Brain pericyte (primary cell): ENCODE measurements around the gene LRP1B.

Experiments
- DNase-seq: peaks from one replicate; pipeline ENCODE4 v3.0.0-alpha.2; 2012; ENCODE audit warnings: low read depth, low spot score

Gene LRP1B

GRCh38 chr2:141957827-141958450 is 172.9 kb downstream of the LRP1B start:
- no peak for DNase-seq

- DNase-seq = no peak
These were observed 173.5 kb downstream of the LRP1B start for GRCh38 chr2:141957321-141957720.

DNA sequence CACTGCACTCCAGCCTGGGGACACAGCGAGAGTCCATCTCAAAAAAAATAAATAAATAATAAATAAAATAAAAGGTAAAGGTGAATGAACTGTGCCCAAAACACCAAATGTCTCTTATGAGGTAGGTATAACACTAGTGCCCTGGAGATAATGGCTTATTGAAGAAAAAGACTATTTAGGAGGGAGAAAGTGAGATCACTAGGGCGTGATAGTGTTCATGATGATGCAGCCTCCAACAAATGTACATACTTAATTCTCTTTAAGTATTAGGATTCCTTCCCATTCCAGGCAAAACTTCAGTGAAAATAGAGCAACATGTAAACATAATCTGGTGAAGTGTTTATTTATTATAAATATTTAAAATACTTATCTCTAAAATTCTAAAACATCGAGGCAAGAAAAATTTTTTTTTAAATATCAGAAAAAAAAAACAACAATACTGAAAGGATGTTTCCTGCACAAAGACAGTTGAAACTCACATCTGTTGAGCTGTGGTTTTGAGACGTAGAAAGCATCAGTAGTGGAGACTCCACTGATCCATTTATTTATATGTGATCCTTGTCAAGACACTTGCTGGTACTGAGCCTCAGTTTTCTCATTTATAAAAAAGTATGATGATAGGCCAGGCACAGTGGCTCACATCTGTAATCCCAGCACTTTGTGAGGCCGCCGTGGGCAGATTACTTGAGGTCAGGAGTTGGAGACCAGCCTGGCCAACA is 183.3 kb downstream of the LRP1B start:
- DNase-seq = no peak

- no peak for DNase-seq
These were observed 184.8 kb downstream of the LRP1B start for GRCh38 chr2:141946016-141946415.

- DNase-seq = no peak
These were observed 186.9 kb downstream of the LRP1B start for GRCh38 chr2:141943918-141944317.

- DNase-seq = no peak
These were observed 188.6 kb downstream of the LRP1B start for GRCh38 chr2:141942006-141942789.

GRCh38 chr2:141941210-141941714 is 189.6 kb downstream of the LRP1B start:
- no peak for DNase-seq

GRCh38 chr2:141940709-141941108 is 190.1 kb downstream of the LRP1B start:
- no peak for DNase-seq

DNA sequence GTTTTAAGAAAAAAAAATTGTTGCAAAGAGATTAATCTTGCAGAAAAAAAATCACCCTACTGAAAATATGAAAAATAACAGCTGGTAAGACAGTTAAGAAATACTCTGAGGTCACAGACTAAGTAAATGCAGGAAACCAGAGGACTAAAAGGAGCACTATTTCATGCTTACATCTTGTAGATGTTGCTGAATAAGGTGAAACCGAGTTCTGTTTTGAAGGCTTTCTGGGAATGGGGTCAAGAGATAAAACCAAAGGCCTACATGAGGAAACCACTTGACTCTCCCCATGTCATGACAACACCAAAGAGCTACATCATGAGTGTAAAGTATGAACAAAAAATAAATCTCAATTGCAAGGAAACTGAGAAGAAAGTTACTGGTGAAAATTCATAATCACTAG is 197.6 kb downstream of the LRP1B start:
- DNase-seq = no peak

DNA sequence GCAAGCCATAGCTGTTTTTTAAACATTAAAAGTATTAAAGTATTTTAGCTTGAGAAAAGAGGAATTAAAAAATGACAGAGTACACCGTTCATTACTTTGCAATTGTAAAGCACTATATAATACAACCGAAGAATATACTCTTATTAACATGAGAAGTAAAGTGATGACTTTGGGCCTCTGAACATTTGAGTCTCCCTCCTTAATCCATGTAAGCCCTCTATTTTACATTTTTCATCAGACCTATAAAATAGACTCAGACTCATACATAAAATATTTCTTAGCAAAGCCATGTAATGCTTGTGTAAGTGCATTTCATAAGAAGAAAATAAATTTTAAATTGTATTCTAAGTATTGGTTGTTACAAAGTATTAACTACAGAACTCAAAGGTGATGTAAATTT is 198.6 kb downstream of the LRP1B start:
- DNase-seq = no peak

GRCh38 chr2:141931797-141932196 is 199.0 kb downstream of the LRP1B start:
- DNase-seq = no peak

DNA sequence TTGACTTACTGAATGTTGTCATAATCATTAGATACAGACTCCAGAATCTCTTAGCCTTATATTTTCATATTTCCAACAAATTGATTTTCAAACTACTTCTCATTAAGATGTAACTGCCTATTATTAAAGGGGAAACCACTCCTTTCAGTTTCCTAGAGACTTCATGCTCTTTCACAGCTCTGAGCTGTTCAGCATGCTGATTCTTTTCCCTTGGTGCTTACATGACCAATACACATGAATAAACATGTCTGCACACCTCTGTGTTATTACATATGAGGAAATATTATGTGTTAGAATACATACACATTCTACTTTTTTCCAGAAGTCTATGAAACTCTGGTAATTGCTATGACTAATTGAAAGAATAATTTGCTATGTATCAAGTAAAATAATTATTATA is 200.0 kb downstream of the LRP1B start:
- no peak for DNase-seq

DNA sequence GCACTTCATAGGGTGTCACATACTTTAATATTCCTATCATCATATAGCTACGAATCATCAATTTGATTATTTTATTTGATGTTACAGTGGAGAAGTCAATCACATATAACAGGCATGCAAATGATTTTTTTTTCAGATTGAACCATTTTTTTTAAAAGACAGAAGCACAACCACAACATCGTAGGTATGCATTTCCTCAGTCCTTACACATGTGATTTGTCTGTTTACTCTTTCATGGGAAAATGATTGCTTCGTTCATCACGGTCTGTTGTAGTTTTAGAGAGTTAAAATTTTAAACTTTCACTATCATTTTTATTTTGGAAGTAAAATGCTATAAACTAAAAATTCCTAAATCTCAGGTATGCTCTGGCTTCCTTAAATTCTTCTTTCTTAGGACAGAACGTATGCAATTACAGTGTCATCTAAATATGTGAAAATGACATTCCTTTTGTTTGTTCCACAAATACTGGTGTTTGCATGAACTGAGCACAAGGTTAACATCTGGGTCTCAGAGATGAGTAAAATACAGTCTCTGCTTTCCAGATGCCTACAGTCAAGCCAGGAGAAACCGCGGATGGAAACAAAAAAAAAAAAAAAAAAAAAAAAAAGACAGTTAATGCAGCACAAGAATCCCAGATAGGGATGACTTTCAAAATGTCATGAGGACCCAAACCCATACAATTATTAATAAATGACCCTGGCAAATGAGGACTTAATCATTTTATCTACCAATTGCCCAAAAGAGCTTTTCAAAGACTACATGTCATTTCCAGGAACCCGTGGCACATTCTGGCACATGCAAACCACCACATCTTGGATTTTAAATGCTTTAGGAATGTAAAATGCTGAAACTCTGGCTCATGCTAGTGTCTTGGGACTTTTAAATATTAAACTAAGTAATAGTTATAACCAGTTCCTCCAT is 201.2 kb downstream of the LRP1B start:
- no peak for DNase-seq

DNA sequence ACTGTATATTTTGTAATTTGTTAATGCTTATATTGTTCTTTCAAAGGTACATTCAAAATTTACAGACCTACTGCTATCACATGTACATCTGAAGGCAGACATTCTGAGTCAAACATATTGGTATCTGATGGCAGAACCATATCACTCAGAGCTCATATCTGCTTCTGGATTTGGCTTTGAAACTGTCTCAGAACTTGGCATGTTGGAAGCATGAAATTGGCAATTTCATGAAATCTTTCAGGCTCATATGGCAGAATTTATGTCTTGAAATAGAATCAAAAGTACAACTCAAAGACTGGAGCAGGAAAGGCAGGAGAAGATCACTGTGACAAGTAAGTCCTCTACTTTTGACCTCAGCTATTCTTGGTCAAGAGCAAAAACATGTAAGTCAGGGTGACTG is 202.3 kb downstream of the LRP1B start:
- DNase-seq = no peak

- no peak for DNase-seq
These were observed 203.3 kb downstream of the LRP1B start for GRCh38 chr2:141927536-141927935.

- DNase-seq = no peak
These were observed 205.3 kb downstream of the LRP1B start for GRCh38 chr2:141925511-141925910.

DNA sequence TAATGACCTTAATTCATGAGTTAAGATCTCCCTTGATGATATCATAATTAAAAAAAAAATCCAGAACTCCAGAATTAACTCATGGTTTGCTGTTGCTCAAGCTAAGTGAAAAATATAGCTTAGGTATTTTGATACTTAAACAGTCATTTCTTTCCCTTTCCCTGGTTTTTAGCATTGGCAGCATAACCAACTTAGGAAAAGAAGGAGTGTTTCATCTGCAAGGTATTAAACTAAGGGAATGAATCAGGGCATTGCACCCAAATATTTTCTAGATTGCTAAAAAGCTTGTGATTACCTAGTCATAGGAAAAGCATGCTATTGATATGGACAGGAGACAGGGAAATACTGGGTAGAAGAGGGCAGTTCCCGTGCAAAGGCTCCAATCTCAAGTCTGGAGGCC is 207.2 kb downstream of the LRP1B start:
- DNase-seq = no peak

GRCh38 chr2:141911485-141912066 is 219.2 kb downstream of the LRP1B start:
- no peak for DNase-seq

DNA sequence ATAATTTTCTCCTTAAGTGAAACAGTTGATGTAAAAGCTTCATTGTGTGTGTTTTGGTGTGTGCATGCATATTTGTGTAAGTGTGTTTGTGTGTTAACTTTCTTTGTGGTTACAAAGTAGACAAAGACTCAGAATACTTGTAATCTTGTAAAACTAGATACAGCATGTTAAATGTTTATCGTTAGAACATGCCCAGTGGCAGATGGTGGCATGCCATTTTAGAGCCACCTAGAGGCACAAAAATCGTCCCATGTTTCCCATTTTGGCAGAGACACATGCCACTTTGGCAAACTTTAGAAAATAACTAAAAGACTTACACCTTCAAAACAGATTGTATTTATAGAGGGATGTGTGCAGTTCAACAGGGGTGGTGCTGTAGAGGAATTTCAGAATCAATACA is 224.1 kb downstream of the LRP1B start:
- no peak for DNase-seq

DNA sequence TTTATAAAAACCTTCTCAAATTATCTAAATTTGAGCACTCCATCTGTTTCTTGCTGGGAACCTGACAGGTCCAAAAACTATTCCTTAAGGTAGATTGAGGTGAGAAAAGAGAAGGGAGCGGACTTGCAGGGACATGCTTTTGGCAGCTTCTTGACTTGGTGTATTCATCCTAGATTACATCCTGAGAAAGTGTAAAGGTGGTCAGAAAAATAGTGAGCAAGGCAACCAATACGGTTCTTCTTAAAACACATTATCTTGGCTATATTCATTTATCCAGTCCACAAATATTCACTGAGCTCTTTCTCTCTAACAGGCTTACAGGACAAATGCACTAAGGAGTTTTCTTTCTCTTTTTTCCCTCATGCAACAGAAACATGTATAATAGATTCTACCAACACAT is 230.0 kb downstream of the LRP1B start:
- DNase-seq = no peak

GRCh38 chr2:141899740-141900139 is 231.1 kb downstream of the LRP1B start:
- DNase-seq = no peak
